AML-193 (cell line): Measurements from ENCODE around the gene ILKAP.
"Not testable (repeated sequence)": the region's sequence is repeated elsewhere in the genome, so short reads cannot be mapped to it uniquely, and the experiment has no call there.

Source experiments
- DNase-seq, 2 experiments: peaks; one replicate each; lab custom pipeline; 2025; lab: John Stamatoyannopoulos, UW

ILKAP gene

DNA sequence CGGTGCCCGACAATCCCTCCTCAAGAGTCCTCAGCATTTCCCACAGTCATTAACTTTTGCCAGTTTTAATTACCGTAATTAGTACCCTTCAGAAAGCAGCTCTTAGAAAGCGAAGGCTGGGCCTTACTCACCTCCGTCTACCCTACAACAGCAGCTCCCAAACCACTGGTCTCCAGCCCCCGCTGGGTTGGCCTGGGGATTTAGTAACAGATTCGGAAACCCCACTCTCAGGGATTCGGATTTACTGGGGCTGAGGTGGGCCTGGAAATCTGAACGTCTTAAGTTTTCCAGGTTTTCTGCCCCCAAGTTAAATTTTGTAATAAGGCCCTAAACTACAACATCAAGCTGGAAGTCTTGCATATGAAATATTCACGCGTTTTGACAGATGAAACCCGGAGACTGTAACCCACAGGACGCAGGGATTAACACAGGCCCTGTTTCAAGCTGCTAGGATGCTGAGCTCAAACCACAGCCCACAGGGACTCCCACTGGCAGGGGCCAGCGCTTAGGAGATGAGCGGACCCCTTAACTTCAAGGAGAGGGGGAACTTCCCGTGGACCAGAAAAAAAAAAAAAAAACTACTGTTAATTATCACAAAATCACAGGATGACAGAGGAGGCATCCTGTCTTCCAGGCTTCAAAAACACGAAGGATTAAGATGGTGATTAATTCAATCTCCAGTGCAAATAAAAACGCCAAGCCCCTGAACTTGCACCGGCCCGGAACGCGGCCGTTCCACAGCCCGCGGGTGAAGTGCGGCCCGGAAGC, 985 bp downstream of the ILKAP start:
- DNase-seq: peak in 1 of 2 experiments; percentile 5

DNA sequence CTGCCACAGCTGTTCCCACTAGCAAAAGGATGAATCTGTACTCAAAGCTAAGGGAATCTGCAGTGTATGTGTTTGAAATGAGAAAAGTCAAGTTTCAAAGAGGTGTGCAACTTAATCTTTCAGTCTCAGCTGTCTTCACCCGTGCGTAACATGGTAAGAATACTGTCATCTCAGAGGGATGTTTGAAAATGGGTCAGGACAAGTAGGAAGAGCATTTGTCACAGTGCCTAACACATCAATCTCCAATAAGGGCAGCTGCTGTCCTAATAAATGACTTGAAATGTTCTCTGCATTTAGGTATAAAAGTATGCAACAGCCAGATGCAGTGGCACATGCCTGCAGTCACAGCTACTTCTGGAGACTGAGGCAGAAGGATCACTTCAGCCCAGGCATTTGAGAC, 13.1 kb downstream of the ILKAP start:
- DNase-seq: no peak

DNA sequence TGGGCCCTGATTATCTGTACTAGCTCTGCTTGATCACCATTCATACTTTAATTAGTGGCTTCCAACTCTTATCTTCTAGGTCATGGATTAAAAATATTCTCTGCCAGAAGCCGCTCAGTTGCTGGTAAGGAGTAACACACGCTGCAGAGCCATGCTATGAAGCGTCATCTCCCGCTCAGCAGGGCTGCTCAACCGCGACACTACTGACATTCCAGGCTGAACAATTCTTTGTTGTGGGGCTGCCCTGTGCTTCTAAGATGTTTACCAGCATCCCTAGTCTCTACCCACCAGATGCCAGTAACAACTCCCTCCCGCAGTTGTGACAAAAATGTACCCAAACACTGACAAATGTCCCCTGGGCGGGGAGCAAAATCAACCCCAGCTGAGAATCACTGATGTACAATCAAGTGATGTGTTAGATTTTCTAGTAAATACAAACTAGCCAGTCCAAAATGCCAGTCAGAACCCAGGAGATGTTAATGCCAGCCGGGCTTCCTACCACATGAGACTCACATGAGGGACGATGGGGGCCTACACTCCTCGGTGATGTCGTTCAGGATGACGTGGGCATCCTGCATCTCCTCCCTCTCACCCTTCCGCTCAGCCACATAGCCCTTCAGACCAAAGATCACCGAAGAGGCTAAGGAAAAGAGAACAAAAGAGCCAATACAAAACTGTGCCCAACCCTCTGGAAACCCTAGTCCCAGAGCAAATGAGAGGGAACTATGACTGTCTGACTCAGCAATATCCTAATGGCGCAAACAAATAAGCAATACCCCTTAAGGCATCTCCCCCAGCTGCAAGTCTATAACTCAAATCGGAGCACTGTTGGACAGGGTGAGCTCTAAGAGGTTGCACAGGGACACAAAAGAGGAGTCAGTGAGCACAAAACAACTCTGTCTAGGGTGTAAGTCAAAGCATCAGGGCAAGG, 15.6 kb downstream of the ILKAP start:
- no peak for DNase-seq

DNA sequence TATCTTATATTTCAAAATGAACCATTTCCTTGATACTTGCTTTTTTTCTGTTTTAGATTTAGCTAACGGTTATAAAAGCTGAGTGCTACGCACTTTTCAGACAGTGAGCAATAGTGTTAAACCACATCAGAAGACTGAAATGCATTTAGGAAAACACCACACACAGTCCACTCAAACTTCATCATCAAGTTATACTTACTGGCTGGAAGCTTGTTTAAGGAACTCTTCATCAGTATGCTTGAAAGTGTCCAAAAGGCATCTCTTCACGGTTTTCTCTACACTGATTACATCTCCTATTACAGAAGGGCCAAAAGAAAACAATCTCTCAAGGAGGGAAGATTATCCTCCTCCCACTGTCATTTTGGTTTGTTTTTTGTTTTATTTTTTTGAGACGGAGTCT, 19.7 kb downstream of the ILKAP start:
- DNase-seq: no peak

DNA sequence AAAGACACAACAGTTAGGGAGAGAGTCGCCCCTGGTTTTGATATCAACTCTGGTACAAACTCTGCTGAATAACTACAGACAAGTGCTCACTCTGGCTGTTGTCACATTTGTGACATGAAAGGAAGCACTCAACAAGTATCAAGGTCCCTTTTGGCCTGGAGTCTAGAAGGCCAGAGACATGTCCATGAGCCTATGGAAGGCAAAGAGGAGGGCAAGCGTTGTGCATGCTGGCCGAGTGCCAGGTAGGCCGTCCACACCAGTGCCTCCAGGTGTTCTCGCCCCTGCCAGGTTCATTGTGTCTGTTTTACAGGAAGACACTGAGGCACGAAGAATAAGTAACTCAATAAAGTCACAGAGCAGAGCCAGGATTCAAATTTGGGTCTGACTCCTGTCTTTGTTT, 21.1 kb downstream of the ILKAP start:
- no peak for DNase-seq

DNA sequence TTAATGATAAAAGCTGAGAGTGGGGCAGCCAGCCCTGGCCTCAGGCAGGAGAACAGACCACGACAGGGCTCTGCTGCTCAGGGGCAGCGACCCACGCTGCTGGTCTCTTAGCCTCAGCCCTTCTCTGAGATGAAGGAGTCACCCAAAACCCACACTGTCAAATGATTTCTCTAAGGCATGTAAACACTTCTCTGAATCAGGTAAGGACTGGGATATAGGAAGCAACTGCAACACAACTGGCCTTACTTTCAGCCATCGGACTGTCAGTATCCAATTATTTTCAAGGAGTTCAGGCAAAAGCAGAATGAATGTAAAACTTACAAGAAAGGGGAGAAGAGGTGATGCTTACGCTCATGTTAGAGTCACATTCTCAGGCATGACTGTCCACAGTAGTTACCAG, 22.9 kb downstream of the ILKAP start:
- DNase-seq: no peak

DNA sequence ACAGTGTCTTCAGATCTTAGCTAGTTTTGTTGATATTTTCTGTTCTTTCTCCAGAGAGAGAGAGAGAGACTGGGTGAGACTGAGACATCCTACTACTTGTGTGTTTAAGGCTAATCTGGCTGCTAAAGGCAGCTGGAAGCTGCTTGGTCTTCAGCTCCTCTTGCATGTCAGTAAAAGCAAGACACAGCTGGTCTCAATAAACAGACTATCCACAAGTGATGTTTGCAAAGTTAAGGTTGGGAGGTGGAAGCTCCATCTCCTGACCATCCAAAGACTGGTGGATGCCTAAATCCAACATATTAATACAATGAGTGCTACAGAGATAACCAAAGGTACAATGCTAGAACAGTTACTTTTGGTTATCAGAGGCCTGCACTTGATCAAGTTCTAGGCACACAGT, 26.9 kb downstream of the ILKAP start:
- no peak for DNase-seq

DNA sequence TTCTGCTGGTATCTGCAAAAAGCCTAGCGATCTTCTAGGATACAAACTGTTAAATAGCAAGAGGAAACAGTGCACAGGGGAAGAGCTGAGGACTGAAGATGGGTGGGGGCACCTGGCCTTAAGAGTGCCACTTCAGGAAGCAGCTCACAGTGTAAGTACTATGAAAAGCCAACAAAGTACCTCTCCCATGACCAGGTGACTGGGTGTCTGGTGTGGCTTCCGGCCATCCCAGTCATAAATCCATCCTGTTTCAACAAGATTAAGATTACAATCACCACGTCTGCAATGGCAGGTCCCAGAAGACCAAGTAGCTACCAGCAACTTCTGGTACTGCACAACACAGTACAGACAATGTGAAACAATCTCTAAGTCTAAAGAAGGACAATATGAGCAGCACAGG, 28.8 kb downstream of the ILKAP start:
- DNase-seq: no peak

DNA sequence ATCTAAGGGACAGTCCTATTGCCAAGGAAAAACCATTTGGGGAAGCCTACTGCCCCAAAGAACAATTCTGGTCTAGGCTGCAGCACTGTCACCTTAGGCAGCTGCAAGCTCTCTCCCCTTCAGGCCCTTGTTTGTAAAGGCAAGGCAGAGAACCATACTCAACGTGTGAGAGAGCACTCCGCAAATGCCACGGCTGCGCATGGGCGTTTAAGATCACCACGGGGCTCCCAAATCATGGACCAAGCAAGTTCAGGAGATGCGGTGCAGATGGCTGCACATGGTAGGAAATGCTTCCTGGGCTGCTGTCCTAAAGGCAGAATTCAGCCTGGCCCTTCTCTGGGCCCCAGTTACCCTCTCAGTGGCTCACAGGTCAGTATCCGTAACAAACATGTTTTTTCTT, 29.2 kb downstream of the ILKAP start:
- no peak for DNase-seq

DNA sequence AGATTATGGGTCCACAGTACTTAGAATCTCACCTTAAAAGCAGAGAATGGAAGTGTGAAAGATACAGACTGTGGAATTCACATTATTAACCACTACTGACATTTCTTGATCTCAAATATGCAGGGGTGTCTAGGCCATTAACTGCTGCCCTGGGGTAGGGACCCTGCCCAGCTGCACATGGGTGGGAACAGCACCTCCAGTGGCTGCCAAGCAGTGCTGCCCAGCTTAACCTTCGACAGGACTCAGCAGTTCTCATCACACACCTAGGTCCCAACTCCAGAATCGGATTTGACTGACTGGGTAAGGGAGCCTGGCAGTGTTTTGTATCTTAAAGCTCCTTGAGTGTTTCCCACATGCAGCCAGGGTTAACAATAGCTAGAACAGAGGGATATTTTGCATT, 29.8 kb downstream of the ILKAP start:
- DNase-seq: no peak

DNA sequence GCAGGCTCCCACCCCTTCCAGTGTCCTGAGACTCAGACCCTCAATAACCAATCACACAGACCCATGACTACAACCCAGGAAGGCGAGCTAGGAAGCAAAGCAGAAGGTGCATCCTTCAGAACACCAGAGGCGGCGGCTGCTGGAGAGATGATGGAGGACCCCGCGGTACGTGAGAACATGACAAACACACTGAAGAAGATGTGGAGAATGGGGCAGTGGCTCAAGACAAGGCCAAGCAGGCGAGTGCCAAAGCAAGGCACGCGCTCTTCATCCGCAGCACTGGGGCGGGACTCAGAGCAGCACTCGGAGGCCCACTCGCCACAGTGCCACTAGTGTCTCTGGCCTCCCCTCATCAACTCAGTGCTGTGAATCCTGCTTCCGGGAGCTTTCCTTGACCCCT, 31.1 kb downstream of the ILKAP start:
- no peak for DNase-seq

DNA sequence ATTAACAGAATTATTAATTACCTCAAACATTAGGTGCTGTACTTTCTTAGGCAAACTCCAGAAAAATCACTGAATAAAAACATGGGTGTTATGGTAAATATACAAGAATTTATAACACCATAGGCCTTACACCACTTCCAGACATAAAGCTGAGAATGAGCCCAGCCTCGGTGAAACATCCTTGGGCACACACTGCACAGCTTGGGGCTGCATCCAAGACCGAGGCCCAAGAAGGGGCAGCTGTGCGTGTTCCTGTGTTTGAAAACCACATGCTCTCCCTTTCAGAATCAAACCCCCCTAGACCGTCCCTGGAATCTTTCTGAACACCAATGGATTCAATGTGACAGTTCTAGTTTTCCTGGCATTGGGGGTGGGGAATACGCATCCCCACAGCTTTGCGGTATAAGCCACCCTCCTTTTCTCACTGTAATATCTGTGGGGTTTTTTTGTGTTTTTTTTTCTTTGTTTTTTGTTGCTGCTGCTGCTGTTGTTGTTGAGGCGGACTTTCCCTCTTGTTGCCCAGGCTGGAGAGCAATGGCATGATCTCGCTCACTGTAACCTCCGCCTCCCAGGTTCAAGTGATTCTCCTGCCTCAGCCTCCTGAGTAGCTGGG, 31.8 kb downstream of the ILKAP start:
- DNase-seq: no peak

DNA sequence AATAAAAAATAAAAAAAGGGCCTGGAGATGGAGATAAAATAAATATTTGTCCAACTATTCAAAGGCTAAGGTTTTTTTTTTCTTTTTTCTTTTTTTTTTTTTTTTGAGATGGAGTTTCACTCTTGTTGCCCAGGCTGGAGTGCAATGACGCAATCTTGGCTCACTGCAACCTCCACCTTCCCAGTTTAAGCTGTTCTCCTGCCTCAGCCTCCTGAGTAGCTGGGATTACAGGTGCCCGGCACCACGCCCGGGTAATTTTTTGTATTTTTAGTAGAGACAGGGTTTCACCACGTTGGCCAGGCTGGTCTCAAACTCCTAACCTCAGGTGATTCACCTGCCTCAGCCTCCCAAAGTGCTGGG, 32.4 kb downstream of the ILKAP start:
- not testable (repeated sequence) for DNase-seq

DNA sequence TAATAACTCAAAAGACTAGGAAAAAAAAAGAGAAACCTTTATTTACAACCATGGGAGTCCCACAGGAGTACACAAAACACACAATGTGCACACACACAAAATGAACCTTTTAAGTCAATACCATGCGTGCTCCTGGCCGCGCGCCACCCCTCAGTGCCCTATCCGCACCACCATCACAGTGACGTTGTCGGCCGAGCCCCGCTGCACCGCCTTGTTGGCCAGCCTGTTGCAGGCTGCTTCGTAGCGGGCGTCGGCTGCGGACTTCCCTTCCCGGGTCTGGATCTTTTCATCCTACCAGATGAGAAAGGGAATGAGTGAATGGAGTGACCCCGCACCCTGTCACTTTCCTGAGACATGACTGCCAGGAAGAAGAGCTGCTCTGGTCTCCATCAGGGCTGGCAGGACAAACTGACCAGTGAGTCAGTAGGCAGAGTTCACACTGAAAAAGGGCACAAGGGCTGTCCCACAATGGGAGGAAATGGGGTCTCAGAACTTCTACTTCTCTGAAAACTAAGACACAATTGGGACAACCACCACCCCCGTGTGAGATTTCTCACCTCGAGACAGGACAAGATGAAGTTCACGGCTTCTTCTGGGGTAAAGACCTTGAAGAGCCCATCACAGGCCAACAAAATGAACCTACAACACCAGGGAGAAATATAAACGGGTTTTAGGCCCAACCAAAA, 33.0 kb downstream of the ILKAP start:
- no peak for DNase-seq

DNA sequence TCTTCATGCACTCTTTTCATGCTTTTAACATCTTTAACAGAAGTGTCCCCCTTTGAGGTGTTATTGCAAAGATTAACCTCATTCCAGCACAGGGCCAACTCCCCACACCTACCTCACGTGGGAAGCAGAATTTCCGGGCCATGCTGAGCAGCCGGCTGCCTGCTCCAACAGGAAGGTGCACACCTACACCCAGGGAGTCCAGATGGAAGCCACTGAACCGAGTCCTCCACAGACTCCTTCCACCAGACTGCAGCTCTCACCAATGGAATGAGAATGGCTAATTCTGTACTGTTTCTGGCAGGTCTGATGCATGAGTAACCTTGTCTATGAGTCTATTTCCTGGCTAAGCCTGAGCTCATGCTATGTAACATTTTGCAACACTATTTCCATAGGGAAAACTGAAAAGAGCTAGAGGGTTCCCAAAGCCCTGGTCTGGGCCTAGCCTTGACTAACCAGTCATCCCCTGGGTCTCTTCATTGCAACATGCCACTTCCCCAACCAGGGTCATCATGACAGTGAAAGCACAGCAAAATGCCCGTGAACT, 33.7 kb downstream of the ILKAP start:
- no peak for DNase-seq

DNA sequence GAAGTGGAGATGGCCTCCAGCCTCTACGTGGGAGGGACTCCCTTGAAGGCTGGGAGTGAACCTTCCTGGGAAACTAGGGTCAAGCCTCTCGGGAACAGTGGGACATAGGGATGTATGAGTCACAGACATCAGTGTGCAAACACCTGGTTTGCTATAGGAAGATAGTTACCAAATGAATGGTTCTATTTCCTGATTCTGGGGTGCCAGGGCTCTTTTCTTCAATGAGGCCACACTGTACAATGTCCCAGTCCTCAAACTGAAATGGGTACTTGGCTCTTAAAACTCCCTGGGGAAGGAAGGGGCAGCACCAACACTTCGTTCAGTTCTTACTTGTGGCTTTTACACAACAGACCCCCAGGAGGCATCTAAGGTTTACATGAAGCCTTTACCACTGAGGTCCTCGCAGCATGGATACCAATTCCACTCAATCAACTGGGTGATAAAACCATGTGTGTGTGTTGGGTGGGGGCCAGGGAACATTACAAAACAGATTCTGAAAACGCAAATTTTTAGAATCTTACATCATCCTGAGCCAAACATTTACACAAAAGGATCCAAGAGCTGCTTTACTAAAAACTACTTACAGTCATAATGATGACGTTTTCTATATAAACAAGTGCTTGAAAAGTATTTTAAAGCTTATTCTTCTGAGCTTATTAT, 34.3 kb downstream of the ILKAP start:
- no peak for DNase-seq

DNA sequence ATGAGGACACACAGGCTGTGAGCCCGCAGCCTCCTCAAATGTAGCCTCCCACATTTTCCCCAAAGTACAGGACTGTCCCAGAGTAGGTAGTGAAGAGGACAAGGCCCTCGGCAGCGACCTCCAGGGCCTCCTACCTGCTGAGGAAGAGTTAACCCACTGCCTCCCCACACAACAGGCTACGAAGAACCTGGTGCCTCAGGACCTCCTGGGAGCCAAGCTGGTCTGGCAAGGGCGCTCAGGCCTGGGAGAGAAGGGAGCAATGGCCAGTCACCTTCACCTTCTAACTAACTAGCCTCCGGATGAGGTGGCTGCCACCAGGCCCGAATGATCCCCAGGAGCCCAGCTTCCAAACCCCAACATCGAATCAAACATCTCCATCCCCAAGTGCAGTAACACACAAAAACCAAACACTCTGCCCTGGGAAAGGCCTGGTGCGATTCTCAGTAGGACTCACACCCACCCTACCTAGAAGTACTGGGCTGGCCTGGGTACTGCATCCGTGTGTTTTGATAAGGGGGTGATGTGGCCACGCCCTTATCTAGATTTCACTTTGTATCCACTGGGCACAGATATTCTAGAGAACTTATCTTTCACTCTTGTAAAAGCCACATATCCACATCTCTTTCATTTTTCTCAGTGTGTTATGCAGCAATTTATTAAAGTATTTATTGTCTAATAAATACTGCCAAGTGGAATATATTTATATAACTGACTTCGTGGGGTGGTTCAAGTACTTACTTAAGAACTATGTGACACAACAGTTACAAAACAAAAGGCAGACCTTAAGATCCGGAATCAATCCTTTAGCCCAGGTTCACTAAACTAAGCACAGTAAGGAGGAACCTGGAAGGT, 35.1 kb downstream of the ILKAP start:
- DNase-seq: no peak

DNA sequence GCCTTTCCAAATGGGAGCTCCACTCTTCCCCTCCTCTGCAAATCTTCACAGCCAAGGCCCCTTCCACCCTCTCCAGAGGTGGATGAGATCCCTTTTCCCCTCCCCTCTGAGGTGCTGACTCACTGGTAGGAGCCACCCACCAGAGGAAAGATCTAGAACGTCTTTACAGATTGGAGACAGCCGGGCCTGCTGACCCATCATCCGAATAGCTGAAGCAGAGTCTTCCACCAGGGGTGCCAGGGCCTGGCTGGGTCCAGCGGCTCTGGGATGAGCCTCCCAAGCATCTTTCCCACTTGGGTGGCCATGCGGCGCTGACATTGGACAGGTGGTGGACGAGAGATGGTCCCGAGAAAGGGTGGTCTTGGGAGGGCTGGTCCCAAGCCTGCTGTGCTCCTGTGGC, 35.7 kb downstream of the ILKAP start:
- DNase-seq: no peak

DNA sequence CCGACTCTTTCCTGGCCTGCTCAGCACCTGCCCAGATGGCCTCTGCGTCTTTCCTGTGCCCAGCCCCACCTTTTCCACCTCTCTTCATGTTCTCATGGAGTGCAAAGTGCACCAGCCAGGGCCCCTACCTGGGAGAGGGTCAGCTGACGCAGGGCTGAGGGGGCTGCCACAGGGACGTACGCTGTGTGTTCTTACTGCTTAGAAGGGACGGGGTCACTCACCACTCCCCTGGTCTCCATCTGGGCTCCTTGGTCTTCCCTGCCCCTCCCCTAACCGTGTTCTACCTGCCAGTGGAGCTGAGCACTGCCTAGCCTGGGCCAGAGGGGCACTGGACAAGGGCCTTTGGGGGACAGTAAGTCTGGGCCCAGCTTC, 36.2 kb downstream of the ILKAP start:
- no peak for DNase-seq
